ENCODE data around the gene KNOP1. TPM values are rescaled to one million over a fixed set of nuclear protein-coding genes. Genes with fewer than 3 reads are reported as not detected.
"Not testable (repeated sequence)": the region's sequence is repeated elsewhere in the genome, so short reads cannot be mapped to it uniquely, and the experiment has no call there.

KNOP1 gene
- total RNA-seq, 2 donors from 2014 or later: 14.2 to 28.0 TPM

DNA sequence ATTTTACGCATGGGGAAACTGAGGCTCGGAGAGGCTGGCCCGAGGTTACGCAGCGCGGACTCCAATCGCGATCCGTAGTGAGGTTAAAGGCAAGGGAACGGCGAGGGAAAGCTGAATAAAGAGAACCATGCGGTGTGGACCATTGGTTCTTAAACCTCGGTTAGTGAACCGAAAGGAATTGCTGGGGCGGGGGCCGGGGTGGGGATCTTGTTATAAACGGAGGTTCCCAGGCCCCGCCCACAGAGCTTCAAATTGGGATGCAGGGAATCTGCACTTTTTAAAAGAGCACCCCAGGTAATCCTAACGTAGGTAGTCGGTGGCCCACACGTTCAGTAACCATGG is 568 bp upstream of the KNOP1 start:
- H3K4me3 ChIP-seq: peak overlapping the region; percentile 98
- peak; percentile 52 for DNase-seq
- H3K36me3 ChIP-seq: no peaks in the 10 kb centered on the region
- TF ChIP-seq, protein P1, sequence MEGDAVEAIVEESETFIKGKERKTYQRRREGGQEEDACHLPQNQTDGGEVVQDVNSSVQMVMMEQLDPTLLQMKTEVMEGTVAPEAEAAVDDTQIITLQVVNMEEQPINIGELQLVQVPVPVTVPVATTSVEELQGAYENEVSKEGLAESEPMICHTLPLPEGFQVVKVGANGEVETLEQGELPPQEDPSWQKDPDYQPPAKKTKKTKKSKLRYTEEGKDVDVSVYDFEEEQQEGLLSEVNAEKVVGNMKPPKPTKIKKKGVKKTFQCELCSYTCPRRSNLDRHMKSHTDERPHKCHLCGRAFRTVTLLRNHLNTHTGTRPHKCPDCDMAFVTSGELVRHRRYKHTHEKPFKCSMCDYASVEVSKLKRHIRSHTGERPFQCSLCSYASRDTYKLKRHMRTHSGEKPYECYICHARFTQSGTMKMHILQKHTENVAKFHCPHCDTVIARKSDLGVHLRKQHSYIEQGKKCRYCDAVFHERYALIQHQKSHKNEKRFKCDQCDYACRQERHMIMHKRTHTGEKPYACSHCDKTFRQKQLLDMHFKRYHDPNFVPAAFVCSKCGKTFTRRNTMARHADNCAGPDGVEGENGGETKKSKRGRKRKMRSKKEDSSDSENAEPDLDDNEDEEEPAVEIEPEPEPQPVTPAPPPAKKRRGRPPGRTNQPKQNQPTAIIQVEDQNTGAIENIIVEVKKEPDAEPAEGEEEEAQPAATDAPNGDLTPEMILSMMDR (IDR thresholded peaks at IDR 0.05): no peak
- H3K27me3 ChIP-seq: no peaks in the 10 kb centered on the region
- peaks cover 10% of the 10 kb centered on the region for H3K4me1 ChIP-seq
- intact Hi-C loops (cut with DNase I): loop anchor here (5.0 kb wide), 1 partner anchor 169 kb away; no protein-coding TSS in a partner anchor
- peak overlapping the region; percentile 66 to 80 for H3K9ac ChIP-seq (ENCODE audit: low read depth in 2 of 2, low read length in 2 of 2)
- peak overlapping the region; percentile 81 for H3K27ac ChIP-seq
- H3K9me3 ChIP-seq: no peaks in the 10 kb centered on the region

DNA sequence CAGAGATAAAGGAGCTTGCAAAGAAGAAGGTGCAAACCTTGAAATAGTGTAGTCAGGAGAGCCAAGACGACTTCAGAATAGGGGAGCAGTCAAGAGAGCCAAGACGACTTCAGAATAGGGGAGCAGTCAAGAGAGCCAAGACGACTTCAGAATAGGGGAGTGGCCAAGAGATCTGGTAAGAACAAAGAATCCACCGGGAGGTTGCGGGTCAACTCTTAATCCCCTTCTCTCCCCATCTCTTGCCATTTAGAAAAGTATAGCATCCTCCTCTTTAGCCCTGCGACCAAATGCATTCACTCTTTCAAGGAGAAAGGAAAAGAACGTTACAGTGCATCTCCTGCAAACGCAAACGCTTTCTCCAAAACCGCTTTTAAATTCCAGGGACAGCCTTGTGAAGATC is 713 bp downstream of the KNOP1 start:
- peaks cover 10% of the 10 kb centered on the region for H3K4me1 ChIP-seq
- peak overlapping the region; percentile 81 for H3K27ac ChIP-seq
- no peaks in the 10 kb centered on the region for H3K36me3 ChIP-seq
- no peaks in the 10 kb centered on the region for H3K9me3 ChIP-seq
- TF ChIP-seq, protein P1 (IDR thresholded peaks at IDR 0.05): no peak
- peak overlapping the region; percentile 98 for H3K4me3 ChIP-seq
- no peak for DNase-seq
- intact Hi-C loops (cut with DNase I): loop anchor here (5.0 kb wide), 1 partner anchor 170 kb away; no protein-coding TSS in a partner anchor
- H3K27me3 ChIP-seq: no peaks in the 10 kb centered on the region
- peak overlapping the region; percentile 80 to 85 for H3K9ac ChIP-seq (ENCODE audit: low read depth in 2 of 2, low read length in 2 of 2)

DNA sequence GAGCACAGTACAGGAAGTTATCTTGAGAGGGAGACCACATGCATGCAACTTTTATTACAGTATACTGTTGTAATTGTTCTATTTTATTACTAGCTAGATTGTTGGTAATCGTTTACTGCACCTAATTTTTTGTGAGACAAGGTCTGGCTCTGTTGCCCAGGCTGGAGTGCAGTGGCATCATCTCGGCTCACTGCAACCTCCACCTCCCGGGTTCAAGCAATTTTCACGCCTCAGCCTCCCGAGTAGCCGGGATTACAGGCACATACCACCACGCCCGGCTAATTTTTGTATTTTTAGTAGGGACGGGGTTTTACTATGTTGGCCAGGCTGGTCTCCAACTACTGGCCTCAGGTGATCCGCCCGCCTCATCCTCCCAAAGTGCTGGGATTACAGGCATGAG is 1.3 kb downstream of the KNOP1 start:
- peak overlapping the region; percentile 80 to 85 for H3K9ac ChIP-seq (ENCODE audit: low read depth in 2 of 2, low read length in 2 of 2)
- H3K4me1 ChIP-seq: not testable (repeated sequence)

DNA sequence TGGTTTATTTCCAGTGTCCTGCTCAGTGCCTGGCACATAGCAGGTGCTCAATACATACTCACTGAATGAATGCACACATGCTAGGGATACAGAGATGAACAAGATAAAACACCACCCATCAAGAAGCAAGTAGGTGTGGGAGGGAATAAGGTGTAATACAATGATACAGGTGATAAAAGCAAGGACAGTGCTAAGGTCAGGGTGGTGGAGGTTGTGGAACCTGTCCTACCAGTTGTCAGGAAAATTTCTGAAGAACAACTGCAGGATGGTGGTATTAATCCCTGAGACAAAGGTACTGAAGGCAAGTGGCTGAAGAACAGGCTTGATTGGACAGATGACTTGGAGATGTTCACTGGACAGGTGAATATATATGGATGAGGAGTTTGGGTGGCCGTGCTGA is 1.8 kb downstream of the KNOP1 start:
- H3K27ac ChIP-seq: peak overlapping the region; percentile 81
- DNase-seq: peak; percentile 74
- intact Hi-C loops (cut with DNase I): loop anchor here (5.0 kb wide), 1 partner anchor 171 kb away; no protein-coding TSS in a partner anchor
- peak overlapping the region in 1 of 2 donors; percentile 43 for H3K9ac ChIP-seq (ENCODE audit: low read depth in 2 of 2, low read length in 2 of 2)
- peaks cover 10% of the 10 kb centered on the region for H3K4me1 ChIP-seq
- no peaks in the 10 kb centered on the region for H3K36me3 ChIP-seq
- no peaks in the 10 kb centered on the region for H3K9me3 ChIP-seq
- no peaks in the 10 kb centered on the region for H3K27me3 ChIP-seq
- peak overlapping the region; percentile 98 for H3K4me3 ChIP-seq
- TF ChIP-seq, protein P1 (IDR thresholded peaks at IDR 0.05): no peak

More for the DNA sequence above, 1.3 kb downstream of the KNOP1 start:
- Histone ChIP-seq H3K27ac (peak overlapping the region; percentile 81), H3K4me3 (peak overlapping the region; percentile 98)
- H3K36me3 ChIP-seq, H3K9me3 ChIP-seq, H3K27me3 ChIP-seq, DNase-seq: not testable (repeated sequence)
- intact Hi-C loops (cut with DNase I): loop anchor here (5.0 kb wide), 1 partner anchor 171 kb away; no protein-coding TSS in a partner anchor

DNA sequence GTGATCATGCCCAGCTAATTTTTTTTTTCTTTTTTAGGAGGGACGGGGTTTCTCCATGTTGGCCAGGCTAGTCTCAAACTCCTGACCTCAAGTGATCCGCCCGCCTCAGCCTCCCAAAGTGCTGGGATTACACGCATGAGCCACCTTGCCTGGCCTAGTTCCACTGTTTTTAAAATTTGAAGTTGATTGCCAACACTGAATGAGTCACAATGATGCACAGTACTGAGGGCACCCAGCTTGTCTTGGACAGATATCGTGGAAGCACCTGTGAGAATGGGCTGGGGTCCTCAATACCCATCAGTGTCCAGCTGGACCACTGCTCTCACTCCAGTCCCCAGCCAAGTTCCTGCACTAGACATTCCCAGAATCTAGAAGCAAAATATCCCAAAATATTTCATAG is 2.5 kb downstream of the KNOP1 start:
- intact Hi-C loops (cut with DNase I): loop anchor here (5.0 kb wide), 1 partner anchor 172 kb away; no protein-coding TSS in a partner anchor
- no peaks in the 10 kb centered on the region for H3K36me3 ChIP-seq
- H3K27me3 ChIP-seq: no peaks in the 10 kb centered on the region
- H3K9ac ChIP-seq (ENCODE audit: low read depth in 2 of 2, low read length in 2 of 2): peak overlapping the region in 1 of 2 donors; percentile 43
- peak overlapping the region; percentile 81 for H3K27ac ChIP-seq
- peaks cover 10% of the 10 kb centered on the region for H3K4me1 ChIP-seq
- no peak for DNase-seq
- H3K9me3 ChIP-seq: no peaks in the 10 kb centered on the region
- H3K4me3 ChIP-seq: no peak overlapping the region
- TF ChIP-seq, protein P1 (IDR thresholded peaks at IDR 0.05): no peak

DNA sequence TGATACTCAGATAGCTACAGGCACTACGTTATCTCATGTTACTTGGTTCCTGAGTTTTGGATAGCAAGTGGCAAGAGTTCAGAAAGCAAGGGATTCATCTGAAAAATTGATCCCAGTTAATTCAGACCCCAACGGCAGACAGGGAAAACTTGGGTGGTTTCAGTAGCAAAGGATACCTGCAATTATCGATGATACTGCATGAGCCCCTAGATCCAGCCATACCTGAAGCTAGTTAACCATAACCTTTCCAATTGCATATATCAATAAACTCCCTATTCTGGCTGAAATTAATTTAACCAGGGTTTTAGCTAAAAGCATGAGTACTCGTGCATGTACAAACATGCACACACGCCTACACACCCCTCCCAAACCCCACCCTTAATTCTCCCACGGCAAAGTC is 4.3 kb downstream of the KNOP1 start:
- TF ChIP-seq, protein P1 (IDR thresholded peaks at IDR 0.05): no peak
- intact Hi-C loops (cut with DNase I): no loop called here
- peaks cover 4% of the 10 kb centered on the region for H3K36me3 ChIP-seq

More for the DNA sequence above, 4.3 kb downstream of the KNOP1 start:
- H3K9me3 ChIP-seq: no peaks in the 10 kb centered on the region
- no peak overlapping the region for H3K9ac ChIP-seq (ENCODE audit: low read depth in 2 of 2, low read length in 2 of 2)
- no peaks in the 10 kb centered on the region for H3K27me3 ChIP-seq
- no peak for DNase-seq
- no peak overlapping the region for H3K4me3 ChIP-seq
- peaks cover 4% of the 10 kb centered on the region for H3K4me1 ChIP-seq
- no peak overlapping the region for H3K27ac ChIP-seq

All from colonic mucosa (tissue), 4 donors.